Left forelimb (tissue), 1 donor: ENCODE measurements around the gene IRF2.
A peak's percentile ranks its signal among the peaks of the same experiment; 100 is the strongest.

Experiments used
- DNase-seq: peaks from one replicate; pipeline ENCODE4 v3.0.0-alpha.2; 2018; ENCODE audit warnings: low spot score

Gene IRF2

GRCh38 chr4:184409502-184409901 is 64.8 kb downstream of the IRF2 start:
- DNase-seq, result no peak

- no peak for DNase-seq
Measured at GRCh38 chr4:184408684-184409081, 65.7 kb downstream of the IRF2 start.

GRCh38 chr4:184408021-184408683 is 66.2 kb downstream of the IRF2 start:
- DNase-seq, result no peak

- DNase-seq, result no peak
Measured at GRCh38 chr4:184406958-184407391, 67.4 kb downstream of the IRF2 start.

GRCh38 chr4:184404047-184404446 is 70.3 kb downstream of the IRF2 start:
- no peak for DNase-seq

GRCh38 chr4:184403384-184403781 is 71.0 kb downstream of the IRF2 start:
- no peak for DNase-seq

- DNase-seq, result no peak
Measured at GRCh38 chr4:184402740-184403383, 71.5 kb downstream of the IRF2 start.

- no peak for DNase-seq
Measured at GRCh38 chr4:184402239-184402638, 72.1 kb downstream of the IRF2 start.

GRCh38 chr4:184401397-184402171 is 72.8 kb downstream of the IRF2 start:
- no peak for DNase-seq

- peak; percentile 15 for DNase-seq
Measured at GRCh38 chr4:184400891-184401290, 73.5 kb downstream of the IRF2 start.

- DNase-seq, result peak; percentile 23
Measured at GRCh38 chr4:184400375-184400870, 73.9 kb downstream of the IRF2 start.

GRCh38 chr4:184399512-184399908 is 74.8 kb downstream of the IRF2 start:
- peak; percentile 20 for DNase-seq

- peak; percentile 42 for DNase-seq
Measured at GRCh38 chr4:184398741-184399511, 75.4 kb downstream of the IRF2 start.

- peak; percentile 22 for DNase-seq
Measured at GRCh38 chr4:184397516-184398163, 76.7 kb downstream of the IRF2 start.

GRCh38 chr4:184396570-184397515 is 77.5 kb downstream of the IRF2 start:
- DNase-seq, result peak; percentile 15

GRCh38 chr4:184395971-184396391 is 78.4 kb downstream of the IRF2 start:
- DNase-seq, result no peak

GRCh38 chr4:184395451-184395917 is 78.9 kb downstream of the IRF2 start:
- peak; percentile 2 for DNase-seq

- peak; percentile 51 for DNase-seq
Measured at GRCh38 chr4:184392748-184393559, 81.4 kb downstream of the IRF2 start.

- DNase-seq, result peak; percentile 34
Measured at GRCh38 chr4:184392316-184392715, 82.0 kb downstream of the IRF2 start.
